ENCODE data around the gene NMNAT3.

NMNAT3 gene

DNA sequence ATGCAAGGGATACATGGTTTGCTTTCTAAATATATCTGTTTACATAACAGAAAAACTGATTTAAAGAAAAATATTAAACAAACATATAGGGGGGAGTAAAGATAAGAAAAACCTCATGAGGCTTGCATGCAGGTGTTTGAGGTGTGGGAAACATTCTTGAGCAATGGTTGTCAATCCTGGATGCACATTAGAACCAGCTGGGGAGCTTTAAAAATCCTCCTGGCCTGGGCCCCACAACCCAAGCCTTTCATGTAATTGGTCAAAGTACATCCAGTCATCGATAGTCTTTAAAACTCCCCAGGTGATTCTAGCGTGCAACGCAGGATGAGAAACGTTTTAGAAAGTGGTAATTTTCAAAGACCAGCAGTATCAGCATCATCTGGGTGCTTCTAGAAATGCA is 18.3 kb downstream of the NMNAT3 start:
- no peaks in the 10 kb centered on the region for H3K36me3 Mint-ChIP-seq
- no peaks in the 10 kb centered on the region for H3K4me1 Mint-ChIP-seq
- ATAC-seq = no peak
- H3K4me3 Mint-ChIP-seq = no peak overlapping the region
- DNase-seq (ENCODE audit: low spot score in 2 of 2) = no peak
- H3K27ac Mint-ChIP-seq = no peak overlapping the region
- H3K9me3 Mint-ChIP-seq = no peaks in the 10 kb centered on the region

DNA sequence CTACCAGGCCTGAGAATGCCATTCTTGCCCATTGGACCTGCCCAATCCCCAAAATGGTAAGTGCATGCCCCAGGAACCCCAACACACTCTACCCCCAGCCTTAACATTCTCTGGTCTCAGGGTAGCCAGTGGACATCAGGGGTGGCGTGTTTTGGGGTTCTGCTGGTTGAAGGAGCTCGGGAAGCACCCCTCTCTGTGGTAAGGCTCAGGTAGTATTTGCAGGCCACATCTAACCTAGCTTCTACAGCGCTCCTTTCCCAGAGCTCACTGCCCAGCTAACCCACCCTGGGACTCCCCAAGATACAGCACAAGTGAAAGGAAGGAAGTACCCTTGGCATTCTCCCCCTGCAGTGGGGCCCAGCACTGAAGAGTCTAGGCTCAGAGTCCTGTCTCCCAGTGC is 19.8 kb downstream of the NMNAT3 start:
- Mint-ChIP-seq H3K27ac (no peak overlapping the region), H3K4me3 (no peak overlapping the region), H3K9me3 (no peaks in the 10 kb centered on the region), H3K36me3 (no peaks in the 10 kb centered on the region), H3K4me1 (no peaks in the 10 kb centered on the region)
- ATAC-seq (peak; percentile 33), DNase-seq (ENCODE audit: low spot score in 2 of 2) (no peak)

DNA sequence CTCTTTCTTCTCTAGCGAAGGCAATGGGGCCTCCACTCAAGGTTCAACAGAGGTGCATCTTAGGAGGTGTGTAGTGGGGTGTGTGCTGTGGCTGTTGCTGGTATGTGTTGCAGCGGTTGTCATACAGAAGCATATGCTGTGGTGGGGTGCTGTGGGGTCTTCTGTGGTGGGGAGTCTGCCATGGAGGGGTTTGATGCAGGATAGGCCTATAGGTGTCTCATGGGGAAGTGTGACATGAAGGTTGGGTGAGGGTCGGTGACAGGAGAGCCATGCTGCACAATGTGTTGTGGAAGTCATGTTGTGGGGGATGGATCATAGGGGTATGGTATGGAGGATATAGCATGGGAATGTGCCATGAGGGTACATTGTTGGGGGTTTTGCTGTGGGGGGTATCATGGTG is 20.3 kb downstream of the NMNAT3 start:
- ATAC-seq = no peak
- Mint-ChIP-seq H3K27ac (no peak overlapping the region), H3K4me3 (no peak overlapping the region), H3K4me1 (no peaks in the 10 kb centered on the region), H3K9me3 (no peaks in the 10 kb centered on the region), H3K36me3 (no peaks in the 10 kb centered on the region)
- DNase-seq (ENCODE audit: low spot score in 2 of 2) = no peak

DNA sequence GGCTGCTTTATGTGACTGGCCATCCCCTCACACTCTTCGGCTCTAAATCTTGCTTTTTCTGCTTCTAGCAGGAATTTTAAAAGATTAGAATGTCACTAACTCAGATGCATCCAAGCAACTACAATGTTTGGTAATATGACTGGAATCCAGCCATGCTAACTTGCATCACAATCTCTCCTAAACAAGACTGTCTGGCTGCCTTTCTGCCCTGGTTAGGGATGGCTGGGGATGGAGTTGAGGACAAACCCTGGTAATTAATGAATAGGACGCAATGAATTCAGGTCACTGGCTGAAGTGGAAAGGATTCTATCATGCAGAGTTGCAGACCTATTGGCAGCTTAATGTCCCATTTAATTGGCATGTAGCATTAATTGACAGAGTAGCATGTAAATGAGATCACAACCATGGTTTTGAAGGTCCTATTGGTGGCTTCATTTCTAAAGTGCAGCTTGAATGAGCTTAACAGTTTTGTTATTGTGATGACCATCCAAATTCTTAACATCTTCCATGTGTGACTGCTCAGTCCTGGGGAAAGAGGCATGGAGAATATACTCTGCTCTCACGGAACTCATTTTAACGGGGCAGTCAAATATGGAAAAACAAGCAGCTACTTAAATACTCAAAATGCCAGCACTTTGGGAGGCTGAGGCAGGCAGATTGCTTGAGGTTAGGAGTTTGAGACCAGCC is 21.7 kb downstream of the NMNAT3 start:
- H3K9me3 Mint-ChIP-seq = no peaks in the 10 kb centered on the region
- DNase-seq (ENCODE audit: low spot score in 2 of 2) (no peak), ATAC-seq (no peak)
- H3K27ac Mint-ChIP-seq = no peak overlapping the region
- H3K4me1 Mint-ChIP-seq = no peaks in the 10 kb centered on the region
- H3K36me3 Mint-ChIP-seq = no peaks in the 10 kb centered on the region
- no peak overlapping the region for H3K4me3 Mint-ChIP-seq

DNA sequence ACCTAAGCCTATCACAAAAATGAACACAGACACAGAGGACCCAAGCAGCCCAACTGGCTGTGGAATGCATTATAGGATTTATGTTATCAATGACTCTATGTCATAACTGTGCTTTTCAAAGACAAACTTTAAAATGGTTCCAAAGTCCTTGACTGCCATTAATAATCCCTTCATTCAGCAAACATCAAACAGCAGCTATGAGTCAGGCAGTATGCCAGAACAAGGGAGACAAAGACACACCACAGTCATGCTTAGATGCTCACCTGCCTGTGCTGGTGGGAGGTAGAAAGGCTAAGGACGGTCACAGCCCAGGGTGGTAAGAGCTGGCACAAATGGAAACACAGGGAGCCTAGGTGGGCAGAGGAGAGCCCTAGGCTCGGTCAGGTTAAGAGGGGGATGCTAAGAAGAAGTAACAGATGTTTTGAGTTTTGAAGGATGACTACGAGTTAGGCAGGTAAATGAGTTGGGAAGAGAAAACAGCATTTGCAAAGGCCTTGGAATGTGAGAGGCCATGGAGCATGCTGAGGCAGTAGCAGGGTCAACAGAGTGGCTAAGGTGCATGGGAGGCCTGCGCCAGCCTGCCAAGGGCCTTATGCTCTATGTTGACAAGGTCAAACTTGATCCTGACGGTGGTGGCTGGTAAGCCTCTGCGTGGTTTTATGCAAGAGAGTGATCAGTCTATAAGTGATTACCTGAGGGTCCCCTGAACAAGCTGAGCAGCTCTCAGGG is 23.0 kb downstream of the NMNAT3 start:
- DNase-seq (ENCODE audit: low spot score in 2 of 2) (no peak), ATAC-seq (no peak)
- no peak overlapping the region for H3K4me3 Mint-ChIP-seq
- no peaks in the 10 kb centered on the region for H3K4me1 Mint-ChIP-seq
- H3K27ac Mint-ChIP-seq = no peak overlapping the region
- H3K36me3 Mint-ChIP-seq = no peaks in the 10 kb centered on the region
- no peaks in the 10 kb centered on the region for H3K9me3 Mint-ChIP-seq

DNA sequence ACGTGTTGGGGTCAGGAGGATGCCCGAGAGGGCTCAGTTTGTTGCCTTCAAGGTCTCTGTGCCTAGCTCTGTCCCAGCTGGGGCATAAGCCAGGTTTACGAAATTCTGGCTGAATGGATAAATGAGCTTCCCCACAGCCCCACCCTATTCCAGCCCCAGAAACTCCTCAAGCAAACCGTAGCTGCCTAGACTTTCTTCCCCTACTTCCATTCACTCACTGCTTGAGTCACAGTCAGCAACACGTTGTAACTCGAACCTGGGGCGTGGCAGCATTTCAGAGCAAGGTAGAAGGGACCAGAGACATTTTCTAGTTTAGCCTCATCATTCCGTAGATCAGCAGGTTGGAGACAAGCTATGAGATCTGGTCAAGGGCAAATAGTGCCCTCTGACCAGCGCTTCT is 24.2 kb downstream of the NMNAT3 start:
- no peak for ATAC-seq
- Mint-ChIP-seq H3K4me3 (no peak overlapping the region), H3K27ac (no peak overlapping the region)

DNA sequence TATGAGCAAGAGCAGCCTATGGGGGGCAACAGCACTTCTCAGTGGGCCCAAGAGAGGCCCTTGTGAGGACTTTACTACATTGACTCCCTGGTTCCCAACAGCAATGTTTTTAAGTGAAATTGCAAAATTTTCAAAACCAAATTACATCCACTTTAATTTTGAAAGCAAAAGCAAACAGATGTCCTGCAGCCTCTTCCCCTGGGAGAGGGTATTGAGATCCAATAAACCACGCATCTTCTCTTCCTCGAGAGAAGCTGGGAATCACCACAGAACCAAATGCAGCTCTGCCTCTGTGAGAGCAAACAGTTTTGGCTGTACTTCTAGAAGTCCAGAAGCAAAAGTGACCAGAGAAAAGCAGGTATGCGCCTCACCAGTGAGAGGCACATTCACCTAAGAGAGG is 25.2 kb downstream of the NMNAT3 start:
- Mint-ChIP-seq H3K27ac (no peak overlapping the region), H3K9me3 (no peaks in the 10 kb centered on the region), H3K36me3 (no peaks in the 10 kb centered on the region), H3K4me1 (no peaks in the 10 kb centered on the region), H3K4me3 (no peak overlapping the region)
- DNase-seq (ENCODE audit: low spot score in 2 of 2) (no peak), ATAC-seq (no peak)

More for the DNA sequence above, 24.2 kb downstream of the NMNAT3 start:
- no peaks in the 10 kb centered on the region for H3K9me3 Mint-ChIP-seq
- no peaks in the 10 kb centered on the region for H3K4me1 Mint-ChIP-seq
- no peaks in the 10 kb centered on the region for H3K36me3 Mint-ChIP-seq
- no peak for DNase-seq (ENCODE audit: low spot score in 2 of 2)

DNA sequence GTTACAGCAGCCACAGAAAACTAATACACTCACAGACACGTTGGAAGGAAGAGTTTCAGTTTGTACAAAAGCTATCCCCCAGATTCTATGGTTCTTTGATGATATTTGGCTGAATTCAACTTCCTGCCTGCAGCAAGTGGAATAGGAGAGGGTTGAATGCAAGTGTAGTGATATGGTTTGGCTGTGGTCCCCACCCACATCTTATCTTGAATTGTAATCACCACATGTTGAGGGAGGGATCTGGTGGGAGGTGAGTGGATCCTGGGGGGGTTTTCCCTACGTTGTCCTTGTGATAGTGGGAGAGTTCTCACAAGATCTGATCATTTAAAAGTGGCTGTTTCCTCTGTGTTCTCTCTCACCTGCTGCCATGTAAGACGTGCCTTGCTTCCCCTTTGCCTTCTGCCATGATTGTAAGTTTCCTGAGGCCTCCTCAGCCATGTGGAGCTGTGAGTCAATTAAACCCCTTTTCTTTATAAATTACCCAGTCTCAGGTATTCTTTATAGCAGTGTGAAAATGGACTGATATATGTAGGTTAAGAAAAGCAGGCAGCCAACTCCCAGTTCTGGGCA is 29.8 kb downstream of the NMNAT3 start:
- no peak for DNase-seq (ENCODE audit: low spot score in 2 of 2)
- ATAC-seq = no peak
- H3K36me3 Mint-ChIP-seq = no peaks in the 10 kb centered on the region
- no peaks in the 10 kb centered on the region for H3K4me1 Mint-ChIP-seq
- H3K27ac Mint-ChIP-seq = no peak overlapping the region
- H3K9me3 Mint-ChIP-seq = peaks cover 7% of the 10 kb centered on the region
- H3K4me3 Mint-ChIP-seq = no peak overlapping the region

DNA sequence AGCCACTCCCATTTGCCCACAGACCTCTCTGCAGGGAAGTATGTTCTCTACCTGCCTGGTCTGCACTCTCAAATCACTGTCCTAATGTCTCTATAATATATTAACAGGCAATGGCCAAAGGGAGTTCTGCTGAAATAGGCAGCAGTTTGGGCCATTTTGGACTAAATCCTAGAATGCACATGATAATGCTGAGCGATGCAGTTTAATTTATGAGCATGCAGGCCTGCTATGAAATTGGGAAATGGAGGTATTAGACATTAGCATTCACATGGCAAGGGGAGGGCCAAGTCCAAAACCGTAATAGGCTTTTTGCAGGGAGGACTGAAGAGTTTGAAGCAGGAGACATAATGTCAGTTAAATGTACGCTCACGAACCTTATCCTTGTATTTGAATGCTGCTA is 31.3 kb downstream of the NMNAT3 start:
- peaks cover 7% of the 10 kb centered on the region for H3K9me3 Mint-ChIP-seq
- DNase-seq (ENCODE audit: low spot score in 2 of 2) = no peak
- ATAC-seq = no peak
- no peak overlapping the region for H3K27ac Mint-ChIP-seq
- no peaks in the 10 kb centered on the region for H3K36me3 Mint-ChIP-seq
- H3K4me1 Mint-ChIP-seq = no peaks in the 10 kb centered on the region
- no peak overlapping the region for H3K4me3 Mint-ChIP-seq

DNA sequence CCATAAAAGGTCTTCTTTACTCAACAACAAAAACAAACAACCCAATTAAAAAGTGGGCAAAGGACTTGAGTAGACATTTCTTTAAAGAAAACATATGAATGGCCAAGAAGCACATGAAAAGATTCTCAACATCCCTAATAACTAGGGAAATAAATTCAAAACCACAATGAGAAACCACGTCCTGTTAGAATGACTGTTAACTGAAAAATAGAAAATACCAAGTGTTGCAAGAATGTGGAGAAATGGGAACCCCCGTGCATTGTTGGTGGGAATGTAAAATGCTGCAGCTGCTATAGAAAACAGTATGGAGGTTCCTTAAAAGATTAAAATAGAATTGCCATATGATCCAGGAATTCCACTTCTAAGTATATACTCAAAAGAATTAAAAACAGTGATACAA is 34.8 kb downstream of the NMNAT3 start:
- Mint-ChIP-seq H3K4me1 (no peaks in the 10 kb centered on the region), H3K27ac (no peak overlapping the region), H3K4me3 (no peak overlapping the region), H3K9me3 (peaks cover 11% of the 10 kb centered on the region), H3K36me3 (no peaks in the 10 kb centered on the region)
- ATAC-seq (no peak), DNase-seq (ENCODE audit: low spot score in 2 of 2) (no peak)

DNA sequence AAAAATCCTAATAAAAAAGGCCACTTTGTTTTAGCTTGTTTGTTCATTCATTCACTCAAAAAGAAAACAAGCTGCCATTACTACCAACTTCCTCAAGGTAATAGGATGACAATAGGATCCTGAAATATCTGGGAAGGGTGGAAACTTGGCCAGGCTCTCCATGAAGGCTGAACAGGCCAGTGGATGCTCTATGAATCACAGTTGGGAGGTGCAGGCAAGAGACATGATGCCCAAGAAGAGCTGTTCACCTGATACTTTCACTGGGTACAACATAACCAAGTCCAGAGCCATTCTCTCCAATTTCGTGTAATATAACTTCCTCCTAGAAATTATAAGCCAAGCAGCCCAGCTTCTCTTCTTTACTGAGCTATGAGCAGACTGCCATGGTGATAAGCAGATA is 37.3 kb downstream of the NMNAT3 start:
- Mint-ChIP-seq H3K9me3 (peaks cover 11% of the 10 kb centered on the region), H3K36me3 (no peaks in the 10 kb centered on the region), H3K4me1 (no peaks in the 10 kb centered on the region), H3K4me3 (no peak overlapping the region), H3K27ac (no peak overlapping the region)
- no peak for DNase-seq (ENCODE audit: low spot score in 2 of 2)
- ATAC-seq = no peak

DNA sequence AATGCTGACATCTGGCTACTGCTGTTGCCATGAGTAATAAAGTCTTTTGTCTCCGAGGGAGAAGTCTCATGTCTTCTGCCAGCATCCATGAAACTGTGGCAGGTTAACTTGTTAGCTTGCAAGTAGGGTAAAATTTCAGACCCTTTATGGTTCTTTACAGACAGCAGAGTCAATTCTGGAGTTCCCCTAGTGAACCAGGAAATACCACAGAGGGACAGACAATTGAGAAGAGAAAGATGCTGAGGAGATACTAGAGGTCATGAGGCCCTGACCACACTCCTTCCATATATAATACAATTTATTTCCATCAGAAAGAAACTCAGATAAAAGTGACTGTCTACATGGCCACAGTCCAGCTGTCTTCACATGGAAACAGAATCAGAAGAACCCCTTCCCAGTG is 38.1 kb downstream of the NMNAT3 start:
- Mint-ChIP-seq H3K36me3 (no peaks in the 10 kb centered on the region), H3K4me1 (no peaks in the 10 kb centered on the region), H3K27ac (no peak overlapping the region), H3K4me3 (no peak overlapping the region), H3K9me3 (peaks cover 11% of the 10 kb centered on the region)
- DNase-seq (ENCODE audit: low spot score in 2 of 2) (no peak), ATAC-seq (no peak)

DNA sequence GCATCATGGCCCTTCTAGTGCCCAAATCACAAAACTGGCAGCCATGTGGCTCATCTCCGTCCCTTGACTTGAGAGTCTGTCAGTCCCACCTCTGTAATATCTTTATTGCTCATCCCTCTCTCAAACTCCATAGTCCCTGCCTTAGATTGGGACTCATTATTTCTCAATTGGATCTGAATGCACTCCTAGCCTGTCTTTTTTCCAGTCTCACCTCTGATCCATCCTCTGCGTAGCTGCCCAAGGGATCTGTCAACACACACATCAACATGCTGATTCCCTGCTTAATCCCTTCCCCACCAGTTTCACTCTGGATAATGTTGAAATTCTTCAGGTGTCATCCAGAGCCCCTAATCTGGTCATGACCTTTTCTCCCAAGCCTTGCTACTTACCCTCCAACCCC is 39.3 kb downstream of the NMNAT3 start:
- ATAC-seq (no peak), DNase-seq (ENCODE audit: low spot score in 2 of 2) (no peak)
- Mint-ChIP-seq H3K27ac (no peak overlapping the region), H3K36me3 (no peaks in the 10 kb centered on the region), H3K4me3 (no peak overlapping the region), H3K4me1 (no peaks in the 10 kb centered on the region), H3K9me3 (peaks cover 4% of the 10 kb centered on the region)

DNA sequence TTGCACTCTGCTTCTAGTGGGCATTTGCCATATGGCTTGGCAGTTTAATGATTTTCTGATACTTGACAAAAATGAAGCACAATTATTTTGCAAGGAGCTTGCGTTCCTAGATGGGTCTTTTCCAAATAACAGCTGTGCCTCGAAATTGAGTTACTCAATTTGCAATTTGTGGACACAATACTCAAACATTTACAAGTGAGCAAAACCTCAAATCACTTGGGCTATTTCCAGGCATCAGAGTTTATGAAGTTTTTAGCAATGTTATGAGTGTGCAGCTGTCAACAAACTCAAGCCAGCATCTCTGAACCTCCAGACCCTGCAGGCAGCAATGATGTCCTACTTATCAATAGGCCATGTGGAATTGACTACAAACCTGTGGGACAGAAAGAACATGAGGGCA is 41.3 kb downstream of the NMNAT3 start:
- H3K36me3 Mint-ChIP-seq = no peaks in the 10 kb centered on the region
- H3K9me3 Mint-ChIP-seq = peaks cover 4% of the 10 kb centered on the region
- no peak for ATAC-seq
- no peak overlapping the region for H3K4me3 Mint-ChIP-seq
- H3K4me1 Mint-ChIP-seq = no peaks in the 10 kb centered on the region
- no peak overlapping the region for H3K27ac Mint-ChIP-seq
- DNase-seq (ENCODE audit: low spot score in 2 of 2) = no peak

DNA sequence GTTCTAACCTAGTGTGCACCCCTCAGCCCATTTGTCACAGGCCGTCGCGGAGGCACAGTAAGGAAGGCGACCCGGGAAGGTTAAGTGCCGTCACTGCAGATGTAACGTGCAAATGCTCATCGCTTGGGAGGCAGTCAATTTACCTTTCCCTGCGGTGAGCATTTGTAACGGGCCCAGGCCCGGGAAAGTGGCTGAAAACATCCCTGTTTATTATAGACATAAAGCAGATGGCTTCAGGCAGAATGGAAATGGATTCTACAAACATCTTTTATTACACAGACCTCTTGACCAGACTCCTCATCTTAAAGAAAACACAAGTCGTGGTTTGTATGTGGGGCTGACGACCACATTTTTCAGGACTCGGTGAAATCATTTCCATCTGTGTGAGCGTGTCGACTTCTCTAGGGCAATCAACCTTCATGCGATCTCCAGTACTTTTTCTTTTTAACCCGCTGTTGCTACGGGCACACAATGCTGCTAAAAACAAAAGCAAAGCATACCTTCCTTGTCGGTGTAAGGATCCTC is 43.6 kb downstream of the NMNAT3 start:
- Mint-ChIP-seq H3K4me1 (no peaks in the 10 kb centered on the region), H3K27ac (no peak overlapping the region), H3K9me3 (peaks cover 4% of the 10 kb centered on the region), H3K4me3 (no peak overlapping the region), H3K36me3 (no peaks in the 10 kb centered on the region)
- ATAC-seq (no peak), DNase-seq (ENCODE audit: low spot score in 2 of 2) (no peak)

DNA sequence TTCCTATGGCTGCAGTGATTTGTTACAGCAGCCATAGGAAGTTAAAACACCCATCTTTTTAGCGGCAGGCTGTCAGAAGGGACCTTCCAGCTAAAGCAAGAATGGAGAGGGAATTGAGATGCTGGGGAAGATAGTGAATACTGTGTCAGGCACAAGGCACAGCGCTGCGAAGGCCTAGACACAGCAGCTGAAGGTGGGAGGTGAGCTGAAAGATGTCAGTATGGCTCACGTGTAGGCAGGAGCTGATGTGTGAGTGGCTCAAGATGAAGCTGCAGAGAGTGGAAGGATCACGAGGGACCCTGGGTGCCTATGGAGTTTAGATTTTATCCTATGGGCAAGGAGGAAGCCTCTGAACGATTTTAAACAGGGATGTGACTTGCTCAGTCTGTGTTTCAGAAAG is 44.3 kb downstream of the NMNAT3 start:
- Mint-ChIP-seq H3K4me1 (no peaks in the 10 kb centered on the region), H3K9me3 (peaks cover under 1% of the 10 kb centered on the region), H3K4me3 (no peak overlapping the region), H3K27ac (no peak overlapping the region), H3K36me3 (no peaks in the 10 kb centered on the region)
- ATAC-seq (no peak), DNase-seq (ENCODE audit: low spot score in 2 of 2) (no peak)
